A549 (cell line): ENCODE measurements around the gene ZBP1. TPM values are rescaled to one million over a fixed set of nuclear protein-coding genes. Genes with fewer than 3 reads are reported as not detected.

Source experiments
- ATAC-seq, 2 experiments: fragments of 200-7000 bp in 1 of 2; fragments of >200 bp in 1 of 2; cut with Nextera tagmentation in 1 of 2; cut with Tn5 transposase in 1 of 2; 3 replicates each; pipeline versions ENCODE4 v1.8.0 to v1.9.1; 2018 to 2020; ENCODE audit warnings: mild to moderate bottlenecking in 1 of 2, moderate library complexity in 1 of 2
- CTCF ChIA-PET: fragments of 300-600 bp; sonication (Branson Sonifier 250); formaldehyde crosslinking; extraction: SDS; loops from one replicate; lab custom pipeline; 2021; ENCODE audit warnings: antibody characterized with exemption, inconsistent platforms; lab: Yijun Ruan, JAX
- POLR2A ChIA-PET: fragments of 350-600 bp; formaldehyde crosslinking; extraction: SDS; loops from one replicate; lab custom pipeline; 2021; ENCODE audit warnings: antibody characterized with exemption, inconsistent platforms; lab: Yijun Ruan, JAX
- DNase-seq, 2 experiments: peaks; one replicate each; pipeline versions ENCODE4 v3.0.0 to v3.0.0-alpha.2; 2011 to 2016; ENCODE audit warnings: low read depth in 1 of 2, low spot score in 1 of 2
- FAIRE-seq: peaks from 2 replicates; lab custom pipeline; 2011; peaks lifted over from hg19 to GRCh38; lab: Jason Lieb, UNC
- H3K27ac ChIP-seq, 2 experiments: fragments of >200 bp; sonication (Bioruptor Twin); formaldehyde crosslinking; 3 replicates each; pipeline ENCODE4 v1.5.1; 2016 to 2017
- H3K4me1 ChIP-seq: fragments of >200 bp; sonication (Bioruptor Twin); formaldehyde crosslinking; 3 replicates; pipeline ENCODE4 v1.6.1; 2016
- H3K4me2 ChIP-seq: fragments of >200 bp; sonication (Bioruptor Twin); formaldehyde crosslinking; 3 replicates; pipeline ENCODE4 v1.6.1; 2016
- H3K4me3 ChIP-seq: fragments of >200 bp; sonication (Bioruptor Twin); formaldehyde crosslinking; 3 replicates; pipeline ENCODE4 v1.5.1; 2016
- H3K9me3 ChIP-seq: fragments of >200 bp; sonication (Bioruptor Twin); formaldehyde crosslinking; 3 replicates; pipeline ENCODE4 v1.6.1; 2016
- CBX8 ChIP-seq: fragments of 200-600 bp; sonication (generic); IDR thresholded peaks from 2 replicates; pipeline ENCODE4 v1.6.1; 2016
- CHD4 ChIP-seq: fragments of 200-600 bp; sonication (generic); IDR thresholded peaks from 2 replicates; pipeline ENCODE4 v1.6.1; 2016; ENCODE audit warnings: antibody characterized with exemption, mild to moderate bottlenecking, borderline replicate concordance
- E2F6 ChIP-seq: IDR thresholded peaks from 2 replicates; pipeline ENCODE4 v1.6.1; 2012; ENCODE audit warnings: low read depth, borderline replicate concordance
- EHMT2 ChIP-seq: fragments of 200-600 bp; sonication (generic); IDR thresholded peaks from 2 replicates; pipeline ENCODE4 v1.6.1; 2016; ENCODE audit warnings: antibody characterized with exemption, low read depth, mild to moderate bottlenecking, moderate library complexity
- FOXS1 ChIP-seq: fragments of 250-450 bp; sonication (Bioruptor Pico); IDR thresholded peaks from 2 replicates; pipeline ENCODE4 v1.5.0; 2020; ENCODE audit warnings: mild to moderate bottlenecking, moderate library complexity
- GATA3 ChIP-seq: IDR thresholded peaks from 2 replicates; pipeline ENCODE4 v1.6.1; 2012; ENCODE audit warnings: borderline replicate concordance
- HOXB13 ChIP-seq: fragments of 250-450 bp; sonication (Bioruptor Pico); IDR thresholded peaks from 2 replicates; pipeline ENCODE4 v1.5.0; 2020; ENCODE audit warnings: low read depth, mild to moderate bottlenecking, moderate library complexity
- MAZ ChIP-seq: fragments of 150-350 bp; IDR thresholded peaks from 2 replicates; pipeline ENCODE4 v1.6.1; 2014; ENCODE audit warnings: antibody characterized with exemption, low read depth, low read length, borderline replicate concordance
- NPAS2 ChIP-seq: fragments of 250-450 bp; sonication (Bioruptor Pico); IDR thresholded peaks from 2 replicates; pipeline ENCODE4 v1.8.0; 2022; ENCODE audit warnings: mild to moderate bottlenecking, moderate library complexity, borderline replicate concordance
- PHF8 ChIP-seq: fragments of 200-600 bp; sonication (generic); IDR thresholded peaks from 2 replicates; pipeline ENCODE4 v1.6.1; 2016; ENCODE audit warnings: low read depth, mild to moderate bottlenecking, antibody characterized with exemption, moderate library complexity, borderline replicate concordance
- POLR2A ChIP-seq: IDR thresholded peaks from 2 replicates; pipeline ENCODE4 v1.6.1; 2012; ENCODE audit warnings: mild to moderate bottlenecking, low read length
- POLR2AphosphoS2 ChIP-seq: conservative IDR thresholded peaks from 2 replicates; pipeline ENCODE4 v1.6.1; 2012; ENCODE audit warnings: low read length, improper control_type of control experiment, inconsistent platforms
- RARB ChIP-seq: fragments of 250-450 bp; sonication (Bioruptor Pico); IDR thresholded peaks from 2 replicates; pipeline ENCODE4 v1.8.0; 2021; ENCODE audit warnings: mild to moderate bottlenecking, moderate library complexity
- RCOR1 ChIP-seq: fragments of 150-350 bp; IDR thresholded peaks from 2 replicates; pipeline ENCODE4 v1.6.1; 2014; ENCODE audit warnings: antibody characterized with exemption, low read length, low read depth
- REST ChIP-seq: fragments of 200-600 bp; sonication (generic); IDR thresholded peaks from 2 replicates; pipeline ENCODE4 v1.6.1; 2016; ENCODE audit warnings: antibody characterized with exemption, mild to moderate bottlenecking, moderate library complexity
- RFX5 ChIP-seq: fragments of 450-650 bp; IDR thresholded peaks from 2 replicates; pipeline ENCODE4 v1.7.1; 2014; ENCODE audit warnings: antibody characterized with exemption, mild to moderate bottlenecking, moderate library complexity
- ZFP36 ChIP-seq: fragments of 450-650 bp; IDR thresholded peaks from 2 replicates; pipeline ENCODE4 v1.6.1; 2014; ENCODE audit warnings: borderline replicate concordance; ENCODE audit not compliant: partially characterized antibody
- ZSCAN20 ChIP-seq: fragments of 250-450 bp; sonication (Bioruptor Pico); IDR thresholded peaks from 2 replicates; pipeline ENCODE4 v1.8.0; 2022; ENCODE audit warnings: mild to moderate bottlenecking, moderate library complexity
- WGBS: methylation state at CpG from one replicate; pipeline ENCODE4 v1.1.6; 2017; ENCODE audit errors: missing lambda C conversion rate; 5-methylcytosine and 5-hydroxymethylcytosine counted together
- polyA plus RNA-seq, 4 experiments: library from polyadenylated mRNA; depleted of rRNA in 3 of 4; stranded (reverse); fragments of >200 nt; fragmentation: RNase III in 1 of 4; extraction: RNeasy Plus Mini Kit Qiagen cat#74134 plus additional on column Dnase treatment in 1 of 4; gene quantifications; 2 replicates in 3 of 4; 3 replicates in 1 of 4; pipeline ENCODE4 v1.2.3, GENCODE V29; 2011 to 2017
- TF ChIP-seq, protein P1 (sequence below): fragments of >200 bp; sonication (Bioruptor Twin); formaldehyde crosslinking; IDR thresholded peaks from 2 replicates; pipeline ENCODE4 v1.6.1; 2016
- TF ChIP-seq, protein P2 (sequence below): IDR thresholded peaks from 2 replicates; pipeline ENCODE4 v1.6.1; 2012

Gene ZBP1
- polyA plus RNA-seq, 2 of the 4 experiments (the other 2 are of a cell fraction): 0.05 TPM; not detected in 1

- peak; percentile 43 for TF ChIP-seq ZFP36
- no peak for TF ChIP-seq RARB (CRISPR knock-in tag)
- TF ChIP-seq FOXS1 (CRISPR knock-in tag): no peak
- WGBS: 50% methylated on average over 9 of the region's 9 CpGs
- H3K27ac ChIP-seq: no peak overlapping the region
- CTCF ChIA-PET: interaction anchor here (0.6 to 2.0 kb wide), 4 partner anchors 13 to 185 kb away, joined by 3 to 9 read pairs (median 4); no protein-coding TSS in a partner anchor
- FAIRE-seq (no peak), DNase-seq (no peak), ATAC-seq (no peak)
- H3K4me1 ChIP-seq: no peaks in the 10 kb centered on the region
- H3K9me3 ChIP-seq: no peaks in the 10 kb centered on the region
- no peak overlapping the region for H3K4me2 ChIP-seq
- POLR2A ChIA-PET: no interaction called here
- H3K4me3 ChIP-seq: no peak overlapping the region
These were observed 52.7 kb downstream of the ZBP1 start for GRCh38 chr20:57567471-57568079.

DNA sequence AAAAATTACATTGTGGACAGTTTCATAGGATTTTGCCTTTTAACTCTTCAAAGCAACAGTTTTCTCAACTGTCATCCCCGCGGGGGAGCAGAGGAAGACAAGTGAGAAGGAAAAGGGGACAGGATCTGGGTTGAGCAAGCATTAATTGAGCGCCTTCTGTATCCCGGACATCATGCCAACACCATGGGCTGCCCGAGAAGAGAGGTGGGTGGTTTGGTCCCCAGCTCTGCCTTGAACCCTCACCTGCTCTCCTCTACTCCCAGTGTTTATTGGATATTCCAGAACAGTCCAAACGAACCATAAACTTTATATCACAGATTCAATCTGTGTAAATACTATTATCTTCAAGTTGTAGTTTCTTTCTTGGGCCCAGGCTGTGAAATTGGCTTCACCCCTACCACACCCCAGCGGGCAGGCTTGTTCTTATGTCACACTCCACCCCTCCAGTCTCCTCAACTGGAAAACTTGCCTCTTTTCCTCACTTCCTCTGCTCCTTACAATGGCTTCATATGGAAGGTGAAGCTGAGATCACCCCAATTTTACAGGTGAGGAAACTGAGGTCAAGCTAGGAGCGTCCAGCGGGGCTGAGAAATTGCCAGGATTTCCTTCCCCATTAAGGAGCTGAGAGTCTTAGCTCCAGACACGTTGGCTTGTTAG is 53.3 kb downstream of the ZBP1 start:
- TF ChIP-seq CBX8: no peak
- no peak for TF ChIP-seq HOXB13 (CRISPR knock-in tag)
- TF ChIP-seq PHF8: no peak
- no peak for TF ChIP-seq RFX5
- no peak for TF ChIP-seq REST
- TF ChIP-seq, protein P1, sequence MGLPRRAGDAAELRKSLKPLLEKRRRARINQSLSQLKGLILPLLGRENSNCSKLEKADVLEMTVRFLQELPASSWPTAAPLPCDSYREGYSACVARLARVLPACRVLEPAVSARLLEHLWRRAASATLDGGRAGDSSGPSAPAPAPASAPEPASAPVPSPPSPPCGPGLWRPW: no peak
- TF ChIP-seq CHD4: no peak
- no peak for TF ChIP-seq EHMT2
- no peak for TF ChIP-seq E2F6
- TF ChIP-seq POLR2A: no peak
- Histone ChIP-seq H3K4me1 (no peaks in the 10 kb centered on the region), H3K27ac (no peak overlapping the region), H3K9me3 (no peaks in the 10 kb centered on the region), H3K4me2 (no peak overlapping the region), H3K4me3 (no peak overlapping the region)
- ChIA-PET POLR2A (no interaction called here), CTCF (interaction anchor here (0.6 to 2.0 kb wide), 5 partner anchors 29 to 526 kb away, joined by 3 to 9 read pairs (median 3); no protein-coding TSS in a partner anchor)
- ATAC-seq: no peak
- no peak for DNase-seq
- FAIRE-seq: no peak
- 44% methylated on average over 10 of the region's 10 CpGs for WGBS

DNA sequence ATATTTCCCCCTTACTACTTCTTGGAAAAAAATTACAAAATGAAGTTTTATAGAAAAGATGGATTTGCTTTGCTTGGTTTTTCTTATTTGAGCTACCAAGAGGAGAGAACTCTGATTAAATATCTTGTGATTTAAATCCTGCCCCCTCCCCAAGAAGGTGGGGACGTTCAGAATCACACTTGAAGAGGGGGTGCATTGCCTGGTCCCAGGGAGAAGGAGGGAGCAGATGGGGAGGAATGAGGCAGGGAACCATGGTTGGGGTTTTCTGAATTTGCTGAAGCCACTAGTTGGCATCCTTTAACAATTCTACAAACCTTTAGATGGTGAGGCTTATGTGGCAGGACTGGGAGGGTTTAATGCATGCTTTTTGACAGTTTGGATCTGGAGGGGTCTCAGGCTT is 53.8 kb downstream of the ZBP1 start:
- Histone ChIP-seq H3K4me2 (no peak overlapping the region), H3K4me3 (no peak overlapping the region), H3K4me1 (no peaks in the 10 kb centered on the region), H3K27ac (no peak overlapping the region), H3K9me3 (no peaks in the 10 kb centered on the region)
- WGBS: 3% methylated on average over 1 of the region's 1 CpG
- FAIRE-seq: no peak
- no peak for ATAC-seq
- CTCF ChIA-PET: interaction anchor here (0.6 to 2.0 kb wide), 6 partner anchors 29 to 527 kb away, joined by 3 to 9 read pairs (median 3); no protein-coding TSS in a partner anchor
- DNase-seq: no peak
- POLR2A ChIA-PET: no interaction called here
- TF ChIP-seq ZSCAN20 (CRISPR knock-in tag) (no peak), NPAS2 (no peak), GATA3 (no peak), MAZ (no peak), PHF8 (no peak), POLR2AphosphoS2 (no peak), RCOR1 (no peak)
- TF ChIP-seq, protein P2, sequence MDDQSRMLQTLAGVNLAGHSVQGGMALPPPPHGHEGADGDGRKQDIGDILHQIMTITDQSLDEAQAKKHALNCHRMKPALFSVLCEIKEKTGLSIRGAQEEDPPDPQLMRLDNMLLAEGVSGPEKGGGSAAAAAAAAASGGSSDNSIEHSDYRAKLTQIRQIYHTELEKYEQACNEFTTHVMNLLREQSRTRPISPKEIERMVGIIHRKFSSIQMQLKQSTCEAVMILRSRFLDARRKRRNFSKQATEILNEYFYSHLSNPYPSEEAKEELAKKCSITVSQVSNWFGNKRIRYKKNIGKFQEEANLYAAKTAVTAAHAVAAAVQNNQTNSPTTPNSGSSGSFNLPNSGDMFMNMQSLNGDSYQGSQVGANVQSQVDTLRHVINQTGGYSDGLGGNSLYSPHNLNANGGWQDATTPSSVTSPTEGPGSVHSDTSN: no peak
- TF ChIP-seq, protein P1: no peak
